Heart left ventricle (tissue), 13 donors: ENCODE measurements around the gene KIF5A.

ENCODE experiments used
- POLR2A ChIP-seq, 2 donors: fragments of 450-650 bp; IDR thresholded peaks; one replicate each; pipeline ENCODE4 v1.6.1; 2017; ENCODE audit warnings: antibody characterized with exemption in 2 of 2, mild to moderate bottlenecking in 2 of 2, moderate library complexity in 2 of 2
- TF ChIP-seq, protein P1 (sequence below), 12 donors: fragments of 200-600 bp; sonication (generic) in 4 of 12; IDR thresholded peaks; one replicate each; pipeline versions ENCODE4 v1.5.0 to v1.8.0; 2018 to 2022; ENCODE audit warnings: antibody characterized with exemption in 12 of 12, mild to moderate bottlenecking in 5 of 12
- donor health status: ischemic (EF 13 %, LVEDD 7.1; RV severe dilation, severe dysfunction).
- donor health status: DM: no; HTN: yes; CAD: no.
- donor health status: DM: no; HTN: no; CAD: no.
- donor health status: ischemic (EF 25% LVEDD 6.9; RV normal size, moderate dysfunction).
- donor health status: ischemic (EF 25% LVEDD 5.7; RV mildly dilated, moderate dysfunction).
- donor health status: ischemic (EF 35%, LVEDD 5.7; RV mildly dilated, moderate dysfunction).
- donor health status: nonischemic (EF 11% LVEDD 7.7; RV severe dilation, severe dysfunction).
- donor health status: DM: yes; HTN: yes; CAD: no.
- donor health status: PGD.
- donor health status: ischemic (EF 29% LVEDD 5.4; RV normal size, mild dysfunction).
- donor health status: nonischemic (EF 23%, LVEDD 6.1; RV moderate dilation, normal function).

DNA sequence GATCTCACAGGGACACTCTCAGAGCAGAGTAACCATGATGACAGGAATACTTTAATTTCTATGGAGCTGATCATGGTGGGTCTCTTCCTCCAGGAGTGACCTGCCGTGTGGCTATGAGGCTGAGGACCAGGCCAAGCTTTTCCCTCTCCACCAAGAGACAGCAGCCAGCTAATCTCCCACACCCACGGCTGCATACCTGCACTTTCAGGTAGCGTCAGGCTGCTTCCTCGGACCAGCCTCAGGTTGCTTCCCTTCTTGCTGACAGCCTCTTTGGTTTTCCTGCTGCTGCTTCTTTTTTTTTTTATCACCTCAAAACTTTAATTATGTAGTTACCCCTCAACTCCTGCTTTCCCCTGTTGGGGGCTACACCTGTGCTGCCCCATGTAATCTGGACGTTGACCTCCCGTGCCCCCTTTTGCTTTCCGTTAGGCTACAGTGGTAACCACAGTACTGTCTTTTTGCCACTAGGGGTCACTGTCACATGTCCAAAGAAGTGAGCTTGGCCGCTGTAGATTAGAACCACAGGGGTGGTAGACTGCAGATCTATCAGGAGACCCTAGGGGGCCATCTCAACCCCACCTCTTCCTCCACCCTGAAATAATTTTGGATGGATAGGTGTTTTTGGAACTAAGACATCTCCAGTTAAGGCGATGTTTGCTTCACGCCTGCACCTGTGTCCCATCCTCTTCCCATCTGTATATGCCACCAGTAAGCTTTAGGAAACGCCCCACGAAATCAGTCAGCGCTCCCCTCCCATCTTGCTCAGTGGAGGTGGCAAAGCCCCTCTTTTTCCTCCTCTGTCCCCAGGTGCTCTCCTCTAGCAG, 33.4 kb downstream of the KIF5A start:
- no peak for TF ChIP-seq POLR2A (IDR thresholded peaks at IDR 0.05)
- TF ChIP-seq, protein P1, sequence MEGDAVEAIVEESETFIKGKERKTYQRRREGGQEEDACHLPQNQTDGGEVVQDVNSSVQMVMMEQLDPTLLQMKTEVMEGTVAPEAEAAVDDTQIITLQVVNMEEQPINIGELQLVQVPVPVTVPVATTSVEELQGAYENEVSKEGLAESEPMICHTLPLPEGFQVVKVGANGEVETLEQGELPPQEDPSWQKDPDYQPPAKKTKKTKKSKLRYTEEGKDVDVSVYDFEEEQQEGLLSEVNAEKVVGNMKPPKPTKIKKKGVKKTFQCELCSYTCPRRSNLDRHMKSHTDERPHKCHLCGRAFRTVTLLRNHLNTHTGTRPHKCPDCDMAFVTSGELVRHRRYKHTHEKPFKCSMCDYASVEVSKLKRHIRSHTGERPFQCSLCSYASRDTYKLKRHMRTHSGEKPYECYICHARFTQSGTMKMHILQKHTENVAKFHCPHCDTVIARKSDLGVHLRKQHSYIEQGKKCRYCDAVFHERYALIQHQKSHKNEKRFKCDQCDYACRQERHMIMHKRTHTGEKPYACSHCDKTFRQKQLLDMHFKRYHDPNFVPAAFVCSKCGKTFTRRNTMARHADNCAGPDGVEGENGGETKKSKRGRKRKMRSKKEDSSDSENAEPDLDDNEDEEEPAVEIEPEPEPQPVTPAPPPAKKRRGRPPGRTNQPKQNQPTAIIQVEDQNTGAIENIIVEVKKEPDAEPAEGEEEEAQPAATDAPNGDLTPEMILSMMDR (IDR thresholded peaks at IDR 0.05), result peak; percentile 89 to 96 (median 95)
